NAMALWA (cell line): ENCODE measurements around the gene ISLR2.

Source experiments
- DNase-seq: peaks from one replicate; pipeline ENCODE4 v3.0.0-alpha.2; 2015; ENCODE audit warnings: low spot score

Gene ISLR2

GRCh38 chr15:74128785-74129585 is 1.4 kb upstream of the ISLR2 start:
- no peak for DNase-seq

DNA sequence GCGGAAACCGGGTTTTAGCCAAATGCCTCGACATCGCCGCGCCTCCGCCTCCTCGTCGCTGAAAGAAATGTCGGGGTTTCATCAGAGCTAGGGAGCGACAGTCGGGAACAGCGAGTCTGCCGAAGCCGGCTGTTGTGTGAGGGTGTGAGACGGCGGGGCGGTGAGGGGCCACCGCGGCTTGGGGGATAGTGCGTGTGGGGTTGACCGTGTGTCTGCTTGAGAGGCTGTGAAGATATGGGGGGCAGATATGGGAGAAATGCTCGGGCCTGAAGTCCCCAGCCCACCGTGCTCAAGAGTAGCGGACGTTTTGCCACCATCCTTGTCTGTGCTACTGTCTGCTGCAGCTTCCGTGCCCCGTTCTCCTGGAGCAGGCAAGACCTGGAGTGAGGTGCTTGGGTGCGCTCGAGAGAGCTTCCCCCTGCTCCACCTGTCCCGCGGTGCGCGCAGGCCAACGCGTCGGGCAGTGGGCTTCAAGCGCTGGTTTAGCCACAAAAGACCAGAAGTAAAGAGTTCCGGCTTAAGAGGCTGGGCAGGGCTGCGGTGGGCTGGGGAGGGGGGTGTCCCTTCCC is 716 bp upstream of the ISLR2 start:
- DNase-seq, result no peak

- no peak for DNase-seq
Measured at GRCh38 chr15:74130849-74131627, 652 bp downstream of the ISLR2 start.

GRCh38 chr15:74131628-74132413 is 1.4 kb downstream of the ISLR2 start:
- no peak for DNase-seq

GRCh38 chr15:74132681-74133651 is 2.6 kb downstream of the ISLR2 start:
- DNase-seq, result no peak

- DNase-seq, result no peak
Measured at GRCh38 chr15:74133694-74134386, 3.5 kb downstream of the ISLR2 start.

GRCh38 chr15:74134387-74135027 is 4.1 kb downstream of the ISLR2 start:
- no peak for DNase-seq

DNA sequence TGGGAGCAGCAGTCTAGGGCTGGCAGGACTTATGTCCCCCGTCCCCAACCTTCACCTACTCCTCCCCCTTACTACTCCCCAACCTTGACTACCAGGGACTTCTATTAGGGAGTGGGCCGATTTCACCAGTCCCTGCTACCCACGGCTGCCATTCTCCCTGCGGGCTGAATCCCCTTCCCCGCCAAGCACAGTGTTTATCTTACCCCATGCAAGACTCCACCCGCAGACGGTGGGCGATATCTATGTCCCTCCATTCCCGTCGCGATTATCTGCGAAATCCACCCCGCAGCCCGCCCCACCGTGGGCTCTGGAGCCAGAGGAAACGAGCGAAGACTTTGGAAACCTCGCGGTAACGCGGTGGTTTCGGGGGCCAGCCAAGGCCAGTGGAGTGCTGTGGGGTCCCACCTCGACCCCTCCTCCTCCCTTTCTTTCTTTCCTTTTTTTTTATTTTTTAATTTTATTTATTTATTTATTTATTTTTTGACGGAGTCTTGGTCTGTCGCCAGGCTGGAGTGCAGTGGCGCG is 4.7 kb downstream of the ISLR2 start:
- DNase-seq, result no peak

- DNase-seq, result no peak
Measured at GRCh38 chr15:74136540-74136813, 6.1 kb downstream of the ISLR2 start.

- DNase-seq, result no peak
Measured at GRCh38 chr15:74136814-74137536, 6.6 kb downstream of the ISLR2 start.

GRCh38 chr15:74137537-74137894 is 7.1 kb downstream of the ISLR2 start:
- no peak for DNase-seq

DNA sequence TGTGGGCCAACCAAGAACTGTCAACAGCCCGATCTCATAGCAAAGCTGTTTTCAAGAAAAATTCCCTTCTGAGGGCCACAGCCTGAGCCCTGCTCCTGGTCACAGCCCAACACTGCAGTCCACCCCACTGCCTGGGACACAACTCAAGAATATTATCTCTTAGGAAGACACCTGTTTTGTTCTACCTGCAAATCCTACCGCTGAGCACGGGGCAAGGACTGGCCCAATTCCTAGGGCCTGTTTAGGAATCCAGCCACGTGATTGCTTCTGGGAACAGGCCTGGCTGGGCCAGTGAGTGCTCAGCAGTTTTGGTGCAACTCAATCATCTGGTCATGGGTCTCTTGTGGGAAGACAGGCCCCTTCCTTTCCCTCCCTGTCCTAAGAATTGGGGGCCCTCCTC is 8.3 kb downstream of the ISLR2 start:
- DNase-seq, result no peak

DNA sequence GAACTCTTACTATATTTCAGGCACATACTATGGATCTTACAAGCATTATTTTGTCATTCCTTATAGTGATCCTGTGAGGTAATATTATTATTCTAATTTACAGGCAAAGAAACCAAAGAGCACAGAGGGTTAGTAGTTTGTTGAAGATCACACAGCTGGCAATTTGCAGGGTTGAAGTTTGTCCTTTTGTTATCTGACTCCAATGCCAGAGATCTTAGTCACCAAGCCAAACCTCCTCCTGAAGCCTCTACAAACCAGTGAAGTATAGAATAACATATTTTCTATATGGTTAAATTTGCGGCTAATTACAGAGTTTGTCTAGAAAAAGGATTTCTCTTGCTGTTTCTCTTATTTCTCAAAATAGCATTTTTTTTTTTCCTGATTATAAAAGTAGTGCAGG is 11.2 kb downstream of the ISLR2 start:
- no peak for DNase-seq

DNA sequence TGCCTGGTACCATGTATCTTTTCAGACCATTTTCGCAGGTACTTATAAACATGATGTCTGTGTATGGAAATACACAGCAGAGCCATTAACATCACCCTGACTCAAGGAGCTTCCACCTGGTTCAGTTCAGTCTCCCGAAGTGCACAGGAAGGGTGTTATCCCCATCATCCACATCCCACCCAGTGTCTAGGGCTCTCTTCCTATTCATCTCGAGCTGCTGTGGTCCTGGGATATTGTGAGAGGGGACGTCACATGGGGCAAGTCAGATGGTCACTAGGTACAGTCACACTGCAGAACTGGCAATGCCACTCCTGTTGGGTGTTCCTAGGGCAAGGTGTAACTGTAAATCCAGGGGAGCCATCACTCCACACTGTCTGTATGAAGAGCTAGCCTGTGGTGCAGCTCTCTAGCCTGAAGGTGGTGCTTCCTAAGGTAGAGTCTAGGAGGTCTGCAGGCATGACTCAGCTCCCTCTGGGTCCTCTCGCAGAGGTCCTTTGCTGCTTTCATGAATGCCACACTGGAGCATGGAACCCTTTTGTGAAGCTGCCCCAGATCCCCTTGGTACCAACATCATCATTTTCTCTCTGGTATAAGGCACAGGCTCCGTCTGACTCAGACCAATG is 13.9 kb downstream of the ISLR2 start:
- DNase-seq, result peak; percentile 36

- DNase-seq, result no peak
Measured at GRCh38 chr15:74146277-74146800, 16.0 kb downstream of the ISLR2 start.

DNA sequence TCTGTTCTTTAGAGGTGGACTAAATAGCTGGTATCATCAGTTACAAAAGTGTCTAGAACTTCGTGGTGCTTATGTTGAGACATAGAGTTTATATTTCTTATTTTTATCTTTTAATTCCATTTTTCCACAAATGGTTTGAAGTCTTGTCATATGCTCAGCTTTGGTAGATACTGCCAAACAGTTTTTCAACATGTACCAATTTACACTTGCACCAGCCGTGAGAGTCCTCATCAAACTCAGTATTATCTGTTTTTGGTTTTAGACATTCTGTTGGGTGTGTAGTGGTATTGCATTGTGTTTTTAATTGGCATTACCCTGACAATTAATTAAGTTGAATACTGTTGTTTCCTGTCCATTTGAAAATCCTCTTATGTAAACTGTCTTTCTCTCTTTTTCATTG is 16.7 kb downstream of the ISLR2 start:
- DNase-seq, result no peak

- no peak for DNase-seq
Measured at GRCh38 chr15:74155766-74156417, 25.5 kb downstream of the ISLR2 start.
